HG02798 (cell line): ENCODE results near the gene VASN.

ENCODE experiments used
- ATAC-seq: cut with Tn5 transposase; IDR thresholded peaks from one replicate; pipeline ENCODE4 v1.9.1; 2021; ENCODE audit warnings: mild to moderate bottlenecking; ENCODE audit not compliant: unreplicated experiment, poor library complexity

Gene VASN

DNA sequence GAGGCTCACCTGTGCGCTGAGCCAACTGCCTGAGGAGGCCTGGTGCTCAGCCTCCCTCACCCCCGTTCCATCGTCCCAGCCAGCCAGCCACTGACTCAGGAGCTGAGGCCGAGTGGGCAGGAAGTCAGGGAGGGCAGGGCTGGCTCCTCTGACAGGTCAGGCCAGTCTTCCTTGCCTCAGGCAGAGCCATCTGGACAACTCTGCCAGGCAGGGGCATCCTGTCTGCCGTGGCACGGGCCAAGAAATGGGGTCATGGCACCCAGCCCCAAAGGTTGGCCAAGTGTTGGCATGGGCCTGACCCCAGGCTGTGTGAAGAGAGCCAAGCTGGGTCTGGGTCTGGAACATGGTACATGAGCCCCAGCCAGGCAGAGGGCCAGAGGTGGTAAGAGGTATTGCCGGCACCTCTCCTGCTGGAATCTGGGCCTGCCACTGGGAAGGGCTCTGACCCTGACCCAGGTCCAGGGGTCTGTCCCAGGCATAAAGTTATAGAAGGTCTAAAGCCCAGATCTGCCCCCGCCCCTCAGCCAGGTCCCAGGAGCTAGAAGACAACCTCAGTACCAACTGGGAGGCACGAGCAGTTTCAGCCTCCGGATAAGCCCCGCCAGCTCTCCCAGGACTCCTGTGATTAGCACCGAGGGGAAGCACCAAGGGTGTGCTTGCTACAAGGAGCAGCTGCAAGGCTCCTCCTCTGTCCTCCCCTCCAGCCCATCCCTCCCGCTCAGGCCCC is 2.5 kb upstream of the VASN start:
- no peak for ATAC-seq

DNA sequence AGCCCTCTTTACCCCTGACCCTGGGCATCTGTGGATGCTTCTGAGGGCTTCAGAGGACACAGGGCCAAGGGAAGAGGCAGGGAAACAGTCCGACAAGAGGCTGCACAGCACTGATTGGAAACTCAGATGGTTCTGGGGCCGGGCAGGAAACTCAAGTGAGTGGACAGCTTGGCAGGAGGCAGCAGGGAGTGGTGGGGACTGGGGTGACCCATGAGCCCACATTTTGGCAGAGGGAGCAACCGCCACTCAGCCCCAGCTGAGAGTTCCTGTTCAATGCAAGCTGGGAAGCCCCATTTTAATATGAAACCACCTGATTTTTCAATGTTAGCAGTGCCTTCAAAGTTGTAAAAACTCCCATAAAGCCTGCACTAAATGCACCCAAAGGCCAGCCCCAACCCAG is 1.5 kb upstream of the VASN start:
- no peak for ATAC-seq

DNA sequence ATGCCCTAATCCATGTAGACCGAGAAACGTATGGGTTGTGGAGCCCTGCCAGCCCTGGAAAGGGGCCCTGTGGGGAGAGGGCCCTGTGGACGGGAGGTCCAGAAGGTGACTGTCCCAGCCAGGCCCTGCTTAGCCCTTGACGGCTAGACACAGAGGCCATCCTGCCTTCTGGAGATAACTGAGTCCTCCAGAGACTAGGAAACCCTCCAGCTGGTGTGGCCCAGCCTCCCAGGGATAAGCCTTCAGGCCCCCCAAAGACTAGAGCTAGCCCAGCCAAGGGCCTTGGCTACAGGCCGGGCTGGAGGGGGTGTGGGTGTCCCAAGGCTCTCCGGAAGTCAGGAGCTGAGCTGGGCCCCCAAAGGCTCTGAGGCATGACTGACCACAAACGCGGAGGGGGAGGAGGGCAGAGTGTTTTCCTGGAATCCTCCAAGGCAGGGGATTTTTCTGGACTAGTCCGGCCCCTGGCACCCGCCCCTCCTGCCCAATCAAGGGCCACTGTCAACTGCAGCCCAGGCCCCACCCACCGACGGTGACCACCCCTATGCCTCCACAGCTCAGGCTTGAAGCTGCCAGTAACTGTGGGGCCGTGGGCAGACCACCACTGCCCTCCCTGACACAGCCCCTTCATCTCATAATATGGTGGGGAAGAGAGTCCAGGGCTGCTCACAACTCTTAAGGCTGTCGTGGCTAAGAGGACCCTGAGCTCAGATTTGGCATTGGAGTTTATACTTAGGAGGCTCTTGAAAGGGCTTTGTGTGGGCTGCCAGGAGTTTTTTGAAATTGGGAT is 885 bp upstream of the VASN start:
- ATAC-seq = no peak

DNA sequence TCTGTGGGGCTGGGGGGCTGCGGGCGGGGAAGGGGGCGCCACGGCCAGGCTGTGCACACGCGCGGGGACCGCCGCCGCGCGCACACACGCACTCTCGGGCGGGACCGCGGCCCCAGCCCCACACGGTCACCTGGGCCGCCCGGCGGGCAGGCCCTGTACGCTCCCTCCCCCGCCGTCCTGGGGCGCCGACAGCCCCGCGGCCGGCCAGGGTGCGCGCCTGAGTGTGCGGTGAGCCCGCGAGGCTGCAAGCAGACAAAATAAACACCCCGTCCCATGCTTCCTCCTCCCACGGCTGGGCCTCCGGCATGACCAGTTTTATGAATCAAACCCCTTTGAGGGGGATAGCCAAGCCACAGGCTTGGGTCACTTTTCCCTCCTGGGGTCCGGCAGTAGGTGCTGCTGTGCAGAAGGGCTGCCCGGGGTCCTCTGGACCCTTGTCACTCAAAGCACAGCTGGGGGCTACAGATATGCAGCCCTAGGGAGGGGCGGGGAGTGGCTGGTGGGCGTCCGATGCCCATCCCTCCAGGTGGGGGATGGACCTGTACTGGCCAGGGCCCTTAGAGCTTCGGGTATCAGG is 441 bp downstream of the VASN start:
- ATAC-seq = peak; percentile 19

DNA sequence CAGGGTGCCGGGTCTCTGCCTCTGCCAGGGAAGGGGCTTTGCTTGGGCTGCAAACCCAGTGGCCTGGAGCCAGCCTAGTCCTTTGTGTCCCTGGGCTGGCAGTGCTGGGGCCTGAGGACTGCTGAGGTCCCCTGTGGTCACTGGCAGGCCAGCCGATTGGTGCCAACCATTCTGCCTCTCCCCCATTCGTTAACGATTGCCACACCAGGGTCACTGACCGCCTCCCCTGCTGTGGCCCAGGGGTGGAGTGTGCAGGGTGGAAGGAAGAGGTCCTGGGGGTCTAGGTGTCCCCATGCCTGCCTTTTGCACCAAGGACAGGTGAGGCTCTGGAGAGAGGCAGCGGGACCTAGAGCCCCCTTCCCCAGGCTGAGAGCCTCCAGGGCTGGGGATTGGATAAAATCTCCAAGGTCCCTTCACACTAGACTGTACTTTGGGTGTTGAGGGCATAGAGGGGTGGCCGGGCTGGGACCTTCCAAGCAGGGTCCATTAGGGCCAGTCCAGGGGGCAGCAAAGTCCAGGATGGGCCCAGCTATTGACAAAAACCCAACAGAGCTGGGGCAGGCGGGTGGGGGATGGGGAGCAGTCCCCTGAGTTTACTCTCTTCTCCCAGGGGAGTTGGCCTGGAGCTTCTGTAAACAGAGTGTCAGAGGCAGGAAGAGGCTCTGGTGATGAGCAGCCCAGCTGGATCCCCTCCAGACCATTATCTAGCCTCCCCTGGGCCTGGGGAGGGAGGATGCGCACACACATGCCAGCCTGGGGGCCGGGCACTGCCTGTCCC is 1.1 kb downstream of the VASN start:
- no peak for ATAC-seq

DNA sequence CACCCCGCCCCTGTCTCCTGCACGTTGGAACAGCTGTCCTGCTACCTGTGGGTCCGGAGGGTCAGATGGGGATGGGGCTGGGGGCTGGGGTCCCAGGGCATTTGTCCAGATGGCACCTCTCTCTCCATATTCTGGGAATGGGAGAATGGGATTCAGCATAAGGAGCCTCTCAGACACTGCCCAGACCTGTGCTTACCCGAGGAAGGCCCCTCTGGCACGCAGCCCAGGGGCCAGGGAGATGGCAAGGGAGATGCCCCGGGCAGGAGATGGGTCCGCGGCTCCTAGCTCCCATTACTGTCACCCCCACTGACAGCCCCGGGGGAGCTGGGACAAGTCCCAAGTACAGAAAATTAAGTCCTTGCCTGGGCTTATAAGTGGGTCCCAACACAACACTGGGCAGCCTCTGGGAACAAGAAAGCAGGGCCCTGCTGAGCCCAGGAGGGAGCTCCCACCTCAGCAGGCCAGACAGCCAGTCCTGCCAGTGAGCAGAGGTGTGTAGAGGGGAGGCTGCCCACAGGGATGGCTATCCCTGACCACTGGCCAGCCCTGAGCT is 1.8 kb downstream of the VASN start:
- ATAC-seq = no peak

DNA sequence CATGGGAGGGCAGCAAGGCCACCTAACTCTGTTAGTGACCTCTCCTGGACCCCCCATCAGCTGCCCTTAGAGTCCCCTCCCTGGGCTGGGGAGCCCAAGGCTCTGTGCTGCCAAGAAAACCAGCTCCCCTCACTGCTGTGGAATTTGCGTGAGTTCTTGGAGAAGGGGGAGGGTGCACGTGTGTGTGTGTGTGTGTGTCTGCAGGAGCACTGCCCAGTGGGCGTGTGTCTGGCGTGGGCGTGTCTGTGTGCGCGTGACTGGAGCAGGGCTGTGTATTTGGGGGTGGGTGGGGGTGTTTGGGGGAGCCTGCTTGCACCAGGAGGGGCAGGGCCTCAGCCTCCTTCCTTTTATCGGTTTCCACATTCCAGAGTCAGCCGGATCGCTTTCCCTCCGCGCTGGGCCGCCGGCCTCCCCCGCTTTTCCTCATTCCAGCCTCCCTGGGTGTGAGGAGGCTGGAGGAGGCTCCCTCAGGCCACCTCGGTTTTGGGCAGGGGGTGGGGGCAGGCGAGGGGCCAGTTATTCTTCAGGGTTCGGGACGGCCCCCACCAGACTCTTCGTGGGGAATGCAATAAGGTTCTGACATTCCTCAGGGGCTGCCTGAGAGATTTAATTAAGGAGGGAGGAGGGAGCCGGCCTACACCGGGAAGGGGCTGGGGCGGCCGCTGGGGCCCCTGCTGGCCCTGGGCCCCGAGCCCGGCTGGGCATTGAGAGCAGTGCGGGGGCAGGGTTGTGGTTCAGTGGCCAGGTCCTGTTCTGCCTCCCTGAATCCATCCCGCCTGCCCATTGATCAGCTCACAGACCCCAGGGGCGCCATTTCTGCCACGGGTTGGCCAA is 2.5 kb downstream of the VASN start:
- ATAC-seq = no peak

DNA sequence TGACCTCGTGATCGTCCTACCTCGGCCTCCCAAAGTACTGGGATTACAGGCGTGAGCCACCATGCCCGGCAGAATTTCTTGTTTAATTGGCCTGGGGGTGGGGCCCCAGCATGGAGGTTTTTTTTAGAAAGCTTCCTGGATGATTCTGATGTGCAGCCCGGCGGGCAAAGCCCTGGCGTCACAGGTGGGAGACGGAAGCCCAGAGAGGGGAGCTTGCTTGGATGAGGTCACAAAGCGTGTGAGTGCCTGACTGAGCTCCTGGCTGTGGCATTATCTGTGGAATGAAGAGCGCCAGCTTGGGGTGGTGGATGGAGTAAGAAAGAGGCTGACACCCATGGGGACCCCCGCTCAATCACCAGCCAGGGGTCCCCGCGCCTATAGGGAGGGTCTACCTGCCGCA is 4.1 kb downstream of the VASN start:
- no peak for ATAC-seq

DNA sequence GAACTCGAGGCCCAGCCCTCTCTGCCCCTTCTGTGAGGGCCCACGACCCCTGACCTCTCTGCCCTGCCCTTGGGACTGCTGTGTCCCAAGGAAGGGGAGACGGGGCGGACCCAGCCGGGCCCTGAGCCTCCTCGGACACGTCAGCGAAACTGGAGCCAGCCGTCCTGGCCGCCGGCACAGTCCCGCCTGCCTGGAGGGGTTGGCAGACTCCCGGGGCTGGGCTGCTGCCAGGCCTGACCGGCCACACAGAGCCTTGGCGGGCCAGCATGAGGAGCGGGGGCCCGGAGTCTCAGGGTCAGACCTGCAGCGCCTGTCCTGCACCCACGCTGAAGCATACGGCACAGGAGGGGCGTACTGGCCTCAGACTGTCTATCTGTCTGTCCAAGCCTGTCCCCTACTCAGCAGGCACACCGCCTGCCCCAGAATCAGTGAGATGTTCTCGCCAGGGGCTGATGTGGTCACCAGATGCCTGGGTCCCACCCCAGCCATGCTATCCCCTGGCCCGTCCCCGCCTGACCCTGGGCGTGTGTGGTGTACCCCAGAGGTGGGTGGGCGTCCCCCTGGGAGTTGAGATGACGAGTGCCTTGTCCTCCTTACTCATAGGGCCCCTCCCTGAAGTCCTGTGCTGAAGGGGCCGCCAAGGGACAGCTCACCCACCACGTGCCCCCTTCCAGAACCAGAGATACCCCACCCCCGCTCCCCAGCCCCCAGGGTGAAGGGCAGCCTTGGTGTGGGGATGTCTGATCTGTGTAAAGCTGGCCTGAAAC is 4.7 kb downstream of the VASN start:
- no peak for ATAC-seq

DNA sequence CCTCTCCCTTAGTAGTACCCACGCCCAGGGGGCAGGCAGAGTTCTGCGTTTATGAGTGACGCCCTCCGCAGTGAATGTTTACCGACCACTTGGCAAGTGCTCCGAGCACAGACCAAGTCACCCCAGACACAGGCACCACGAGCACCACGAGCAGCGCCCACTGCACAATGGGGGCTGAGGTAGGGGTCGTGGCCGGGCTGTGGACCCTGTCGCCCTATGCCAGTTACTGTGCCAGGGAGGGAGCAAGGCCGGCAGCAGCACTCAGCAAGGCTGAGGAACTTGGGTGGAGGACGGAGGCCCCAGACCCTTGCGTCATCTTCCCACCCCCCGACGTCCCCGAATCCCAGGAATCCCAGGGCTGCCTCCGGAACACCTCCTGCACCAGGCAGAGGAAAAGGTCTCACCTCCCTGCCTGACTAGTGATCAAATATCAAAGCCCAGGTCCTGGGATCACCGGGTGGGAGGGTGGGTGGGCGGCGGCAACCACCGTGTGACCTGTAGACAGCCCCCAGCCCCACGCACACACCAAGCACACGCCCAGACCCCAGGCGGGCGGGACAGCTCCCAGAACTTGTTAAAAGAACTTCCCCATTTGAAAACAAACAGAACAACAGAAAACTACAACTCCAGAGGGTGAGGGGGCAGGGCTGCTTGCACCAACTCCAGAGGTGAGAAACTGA is 5.4 kb downstream of the VASN start:
- no peak for ATAC-seq

DNA sequence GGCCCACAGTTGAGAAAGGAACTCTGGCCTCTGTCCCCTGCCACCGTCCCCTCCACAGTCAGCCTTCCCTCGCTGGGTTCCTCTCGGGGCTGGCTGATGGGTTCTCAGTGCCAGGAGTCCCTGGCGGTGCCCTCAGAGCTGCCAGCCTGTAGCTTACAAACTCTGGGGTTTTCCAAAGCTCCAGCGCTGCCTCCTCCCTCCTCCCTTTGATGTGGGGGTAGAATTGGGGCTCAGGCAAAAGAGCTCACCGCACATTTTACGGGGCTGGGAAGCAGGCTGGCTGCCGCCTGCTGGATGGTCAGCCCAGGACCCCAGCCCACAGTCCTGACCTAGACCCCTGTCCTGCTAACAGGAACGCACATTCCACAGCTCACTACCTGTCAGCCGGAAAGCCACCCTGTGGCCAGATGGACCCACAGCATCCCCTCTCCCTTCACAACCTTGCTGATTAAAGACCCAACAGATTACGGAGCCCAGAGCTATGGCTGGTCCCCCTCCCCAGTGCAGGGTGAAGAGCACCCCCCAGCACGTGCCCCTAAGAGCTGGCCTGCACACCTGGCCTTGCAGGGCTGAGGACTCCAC is 6.0 kb downstream of the VASN start:
- no peak for ATAC-seq

DNA sequence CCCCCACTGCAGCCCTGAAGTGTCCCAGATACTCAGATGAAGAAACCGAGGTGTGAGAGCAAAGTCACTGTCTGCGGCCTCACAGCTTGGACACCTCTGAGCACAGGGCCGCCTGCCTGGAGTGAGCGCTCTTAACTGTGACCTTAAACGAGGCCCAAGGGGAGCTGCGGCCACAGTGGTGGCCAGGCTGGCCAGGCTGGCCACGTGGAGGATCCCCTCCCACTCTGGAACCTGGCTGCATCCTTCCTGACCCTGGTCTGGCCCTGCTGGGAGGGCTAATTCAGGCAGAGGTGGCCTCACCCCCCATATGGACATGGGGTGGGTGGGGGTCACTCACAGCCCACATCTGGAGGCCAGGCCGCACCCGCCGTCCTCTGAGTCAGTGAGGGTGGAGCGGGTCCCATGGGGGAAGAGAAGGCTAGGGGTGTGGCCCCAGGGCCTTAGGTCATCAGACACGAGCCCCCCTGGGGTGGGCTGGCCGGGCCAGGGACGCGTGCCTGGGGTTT is 6.6 kb downstream of the VASN start:
- no peak for ATAC-seq

DNA sequence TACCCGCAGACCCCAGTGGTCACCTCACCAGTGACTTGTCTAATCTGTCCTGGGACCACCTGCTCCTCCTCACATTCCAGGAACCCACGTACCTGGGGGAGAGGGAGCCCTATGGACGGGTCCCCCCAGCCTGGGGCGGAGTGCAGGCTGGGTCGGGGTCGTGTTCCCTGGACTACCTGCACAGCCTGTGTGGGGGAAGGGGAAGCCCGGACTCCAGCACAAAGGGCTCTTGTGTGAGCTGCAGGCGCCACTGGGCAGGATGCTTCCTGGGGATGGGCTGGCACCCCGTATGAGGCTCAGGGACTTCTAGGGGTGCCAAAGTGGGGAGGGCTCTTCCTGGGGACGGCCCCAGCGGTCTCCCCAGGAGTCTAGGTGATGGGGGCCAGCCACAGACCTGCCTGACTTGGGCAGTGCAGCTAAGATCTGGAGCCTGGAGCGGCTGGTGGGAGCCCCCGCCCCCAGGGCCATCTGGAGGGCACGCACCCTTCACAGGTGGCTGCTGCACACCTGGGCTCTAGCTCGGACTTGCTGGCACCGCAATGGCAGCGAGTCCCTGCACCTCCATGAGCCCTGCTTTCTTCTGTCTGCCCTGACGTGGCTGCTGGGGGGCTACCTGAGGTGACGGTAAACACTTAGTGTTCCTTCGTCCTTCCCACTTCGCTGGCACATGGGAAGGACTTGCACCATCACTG is 7.5 kb downstream of the VASN start:
- no peak for ATAC-seq

DNA sequence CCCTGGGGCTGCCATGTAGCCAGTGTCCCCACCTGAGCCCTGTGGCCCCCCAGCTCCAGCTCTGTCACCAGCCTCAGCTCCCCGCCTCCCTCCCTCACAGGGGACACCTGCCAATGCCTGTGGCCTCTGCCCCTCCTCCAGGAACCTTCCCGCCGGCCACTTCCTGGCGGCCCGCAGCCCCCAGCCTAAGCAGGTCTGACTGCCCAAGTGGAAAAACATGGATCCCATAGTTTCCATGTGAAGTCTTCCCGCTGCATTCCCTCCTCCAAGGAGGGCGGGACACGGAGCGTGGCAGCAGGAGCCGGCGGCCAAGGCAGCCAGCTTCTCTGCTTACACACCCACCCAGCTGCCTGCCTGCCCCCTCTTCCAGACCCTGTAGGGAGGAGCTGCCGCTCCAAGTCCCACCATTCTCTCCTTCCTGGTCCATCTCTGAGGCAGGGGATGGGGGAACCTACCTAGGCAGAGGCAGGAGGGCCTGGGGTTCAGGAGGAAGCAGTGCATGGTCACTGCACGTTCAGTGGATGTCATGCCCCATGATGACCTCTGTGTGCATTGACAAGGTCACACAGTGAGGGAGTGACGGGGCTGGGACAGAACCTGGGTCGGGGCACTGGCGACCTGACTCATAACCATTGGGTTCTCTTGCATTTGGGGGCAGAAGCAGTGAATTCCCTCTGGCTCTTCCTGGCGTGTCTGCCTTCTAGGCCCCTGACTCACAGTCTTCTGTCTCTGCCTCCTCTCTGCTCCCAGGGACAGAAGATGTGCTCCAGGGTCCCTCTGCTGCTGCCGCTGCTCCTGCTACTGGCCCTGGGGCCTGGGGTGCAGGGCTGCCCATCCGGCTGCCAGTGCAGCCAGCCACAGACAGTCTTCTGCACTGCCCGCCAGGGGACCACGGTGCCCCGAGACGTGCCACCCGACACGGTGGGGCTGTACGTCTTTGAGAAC is 8.7 kb downstream of the VASN start:
- ATAC-seq = no peak

DNA sequence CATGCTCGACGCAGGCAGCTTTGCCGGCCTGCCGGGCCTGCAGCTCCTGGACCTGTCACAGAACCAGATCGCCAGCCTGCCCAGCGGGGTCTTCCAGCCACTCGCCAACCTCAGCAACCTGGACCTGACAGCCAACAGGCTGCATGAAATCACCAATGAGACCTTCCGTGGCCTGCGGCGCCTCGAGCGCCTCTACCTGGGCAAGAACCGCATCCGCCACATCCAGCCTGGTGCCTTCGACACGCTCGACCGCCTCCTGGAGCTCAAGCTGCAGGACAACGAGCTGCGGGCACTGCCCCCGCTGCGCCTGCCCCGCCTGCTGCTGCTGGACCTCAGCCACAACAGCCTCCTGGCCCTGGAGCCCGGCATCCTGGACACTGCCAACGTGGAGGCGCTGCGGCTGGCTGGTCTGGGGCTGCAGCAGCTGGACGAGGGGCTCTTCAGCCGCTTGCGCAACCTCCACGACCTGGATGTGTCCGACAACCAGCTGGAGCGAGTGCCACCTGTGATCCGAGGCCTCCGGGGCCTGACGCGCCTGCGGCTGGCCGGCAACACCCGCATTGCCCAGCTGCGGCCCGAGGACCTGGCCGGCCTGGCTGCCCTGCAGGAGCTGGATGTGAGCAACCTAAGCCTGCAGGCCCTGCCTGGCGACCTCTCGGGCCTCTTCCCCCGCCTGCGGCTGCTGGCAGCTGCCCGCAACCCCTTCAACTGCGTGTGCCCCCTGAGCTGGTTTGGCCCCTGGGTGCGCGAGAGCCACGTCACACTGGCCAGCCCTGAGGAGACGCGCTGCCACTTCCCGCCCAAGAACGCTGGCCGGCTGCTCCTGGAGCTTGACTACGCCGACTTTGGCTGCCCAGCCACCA is 9.7 kb downstream of the VASN start:
- ATAC-seq = no peak
